Testis (tissue), 3 donors: ENCODE data around the gene CLASP2. TPM values are rescaled to one million over a fixed set of nuclear protein-coding genes. Genes with fewer than 3 reads are reported as not detected.

Experiments used
- DNase-seq: peaks from one replicate; pipeline ENCODE4 v3.0.0-alpha.2; 2019
- H3K27ac ChIP-seq, 2 donors: fragments of 200-600 bp; sonication (generic); one replicate each; pipeline ENCODE4 v1.5.1; 2019
- H3K27me3 ChIP-seq: fragments of 200-600 bp; sonication (generic); one replicate; pipeline ENCODE4 v1.5.1; 2019
- H3K36me3 ChIP-seq: fragments of 200-600 bp; sonication (generic); one replicate; pipeline ENCODE4 v1.5.1; 2017; ENCODE audit warnings: low read depth; ENCODE audit errors: missing control alignments
- H3K4me1 ChIP-seq: fragments of 200-600 bp; sonication (generic); one replicate; pipeline ENCODE4 v1.5.1; 2019
- H3K4me3 ChIP-seq, 2 donors: fragments of 200-600 bp; sonication (generic); one replicate each; pipeline ENCODE4 v1.5.1; 2017 to 2019
- H3K9me3 ChIP-seq: fragments of 200-600 bp; sonication (generic); one replicate; pipeline ENCODE4 v1.5.1; 2017
- CTCF ChIP-seq, 3 experiments: fragments of 450-650 bp in 2 of 3; fragments of 200-600 bp in 1 of 3; sonication (generic) in 1 of 3; IDR thresholded peaks; one replicate each; pipeline ENCODE4 v1.5.1; 2016 to 2019; ENCODE audit warnings: antibody characterized with exemption in 3 of 3, mild to moderate bottlenecking in 2 of 3, moderate library complexity in 1 of 3
- POLR2A ChIP-seq: fragments of 450-650 bp; IDR thresholded peaks from one replicate; pipeline ENCODE4 v1.6.1; 2017; ENCODE audit warnings: antibody characterized with exemption, mild to moderate bottlenecking, moderate library complexity
- WGBS, 2 donors: methylation state at CpG; one replicate each; pipeline ENCODE4 v1.1.5; 2018; 5-methylcytosine and 5-hydroxymethylcytosine counted together
- intact Hi-C: fragments of 100-400 bp; cut with DNase I; formaldehyde crosslinking; loops from one replicate; pipeline ENCODE4 v1.15.1; 2023; ENCODE audit warnings: low total_unique reads
- polyA plus RNA-seq: library from polyadenylated mRNA; stranded (reverse); fragments of 350-450 nt; fragmentation: Illumina TruSeq; extraction: RNeasy Lipid Tissue Mini Kit (QIAGEN cat#74804); gene quantifications from one replicate; pipeline ENCODE4 v1.2.3, GENCODE V29; 2014; ENCODE audit warnings: low read depth, low replicate concordance; ENCODE audit not compliant: insufficient read depth
- total RNA-seq, 2 donors: library from RNA; depleted of rRNA; stranded (reverse); fragments of >200 nt; gene quantifications; one replicate each; pipeline ENCODE4 v1.2.3, GENCODE V29; 2016

Gene CLASP2
- total and polyA plus RNA-seq, 3 donors from 2014 or later, result 21.5 to 72.1 (median 68.4) TPM

DNA sequence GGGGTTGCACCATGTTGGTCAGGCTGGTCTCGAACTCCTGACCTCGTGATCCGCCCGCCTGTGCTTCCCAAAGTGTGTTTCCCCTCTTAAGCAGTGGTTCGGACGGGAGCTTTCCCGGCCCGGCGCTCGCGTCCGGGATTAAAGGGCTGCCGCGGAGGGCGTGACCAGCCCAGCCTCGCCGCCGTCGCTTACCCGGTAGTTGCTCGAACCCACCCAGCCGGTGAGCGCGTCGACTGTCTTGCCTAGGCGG is 513 bp downstream of the CLASP2 start:
- no peak for TF ChIP-seq CTCF (IDR thresholded peaks at IDR 0.05)
- intact Hi-C loops, result no loop called here
- Histone ChIP-seq H3K9me3 (no peaks in the 10 kb centered on the region), H3K4me1 (peaks cover 8% of the 10 kb centered on the region), H3K27me3 (no peaks in the 10 kb centered on the region), H3K36me3 (no peaks in the 10 kb centered on the region), H3K4me3 (peak overlapping the region; percentile 89 to 91), H3K27ac (peak overlapping the region; percentile 92 to 99)
- DNase-seq, result peak; percentile 65
- WGBS, 2 donors, result 1% methylated on average over 26 of the region's 26 CpGs; no CpG with 5 or more reads in 1 of the 2 donors

- H3K27me3 ChIP-seq, result no peaks in the 10 kb centered on the region
- no peaks in the 10 kb centered on the region for H3K36me3 ChIP-seq
- no peak overlapping the region for H3K4me3 ChIP-seq
- peaks cover 8% of the 10 kb centered on the region for H3K4me1 ChIP-seq
- TF ChIP-seq POLR2A (no peak), CTCF (IDR thresholded peaks at IDR 0.05) (no peak)
- no peak overlapping the region for H3K27ac ChIP-seq
- 39 to 50% methylated on average over 7 of the region's 7 CpGs for whole genome bisulfite sequencing, 2 donors
- DNase-seq, result no peak
- intact Hi-C loops, result no loop called here
- no peaks in the 10 kb centered on the region for H3K9me3 ChIP-seq
Observed at GRCh38 chr3:33716227-33716626, 1.8 kb downstream of the CLASP2 start.

GRCh38 chr3:33711100-33711499 is 7.0 kb downstream of the CLASP2 start:
- intact Hi-C loops, result no loop called here
- H3K27ac ChIP-seq, result no peak overlapping the region
- H3K9me3 ChIP-seq, result no peaks in the 10 kb centered on the region
- no peak overlapping the region for H3K4me3 ChIP-seq
- no peak for TF ChIP-seq CTCF (IDR thresholded peaks at IDR 0.05)
- no peak for TF ChIP-seq POLR2A
- WGBS, 2 donors, result 92 to 98% methylated on average over 3 of the region's 3 CpGs
- no peaks in the 10 kb centered on the region for H3K36me3 ChIP-seq
- H3K4me1 ChIP-seq, result peaks cover under 1% of the 10 kb centered on the region
- DNase-seq, result no peak
- H3K27me3 ChIP-seq, result no peaks in the 10 kb centered on the region

GRCh38 chr3:33706056-33706455 is 12.0 kb downstream of the CLASP2 start:
- no peak overlapping the region for H3K4me3 ChIP-seq
- no peak for DNase-seq
- no peaks in the 10 kb centered on the region for H3K9me3 ChIP-seq
- H3K36me3 ChIP-seq, result no peaks in the 10 kb centered on the region
- no peaks in the 10 kb centered on the region for H3K4me1 ChIP-seq
- no peaks in the 10 kb centered on the region for H3K27me3 ChIP-seq
- TF ChIP-seq POLR2A (no peak), CTCF (IDR thresholded peaks at IDR 0.05) (no peak)
- 93 to 97% methylated on average over 6 of the region's 6 CpGs for WGBS, 2 donors
- H3K27ac ChIP-seq, result no peak overlapping the region
- intact Hi-C loops, result no loop called here

DNA sequence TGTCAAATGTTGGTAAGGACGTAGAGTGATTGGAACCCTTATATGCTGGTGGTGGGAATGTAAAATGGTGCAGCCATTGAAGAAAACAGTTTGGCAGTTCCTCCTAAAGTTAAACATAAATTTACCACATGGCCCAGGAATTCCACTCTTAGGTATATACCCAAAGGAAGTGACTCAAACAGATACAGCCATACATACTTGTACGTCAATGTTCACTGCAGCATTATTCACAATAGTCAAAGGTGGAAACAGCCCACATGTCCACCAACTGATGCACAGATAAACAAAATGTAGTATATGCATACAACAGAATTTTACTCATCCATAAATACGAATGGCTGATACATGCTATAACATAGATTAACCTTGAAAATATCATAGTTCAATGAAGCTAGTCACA is 13.2 kb downstream of the CLASP2 start:
- intact Hi-C loops, result no loop called here
- Histone ChIP-seq H3K4me1 (no peaks in the 10 kb centered on the region), H3K4me3 (no peak overlapping the region), H3K27ac (no peak overlapping the region), H3K9me3 (no peaks in the 10 kb centered on the region), H3K36me3 (no peaks in the 10 kb centered on the region), H3K27me3 (no peaks in the 10 kb centered on the region)
- TF ChIP-seq CTCF (IDR thresholded peaks at IDR 0.05), result no peak
- TF ChIP-seq POLR2A, result no peak
- 95 to 96% methylated on average over 3 of the region's 3 CpGs for WGBS, 2 donors
- no peak for DNase-seq
